RCC 7860 (cell line): ENCODE data around the gene C8A.

Experiments
- DNase-seq: peaks from one replicate; pipeline ENCODE4 v3.0.0-alpha.2; 2015; ENCODE audit warnings: low spot score
- FAIRE-seq: peaks from 2 replicates; lab custom pipeline; 2012; peaks lifted over from hg19 to GRCh38; lab: Jason Lieb, UNC

C8A gene

DNA sequence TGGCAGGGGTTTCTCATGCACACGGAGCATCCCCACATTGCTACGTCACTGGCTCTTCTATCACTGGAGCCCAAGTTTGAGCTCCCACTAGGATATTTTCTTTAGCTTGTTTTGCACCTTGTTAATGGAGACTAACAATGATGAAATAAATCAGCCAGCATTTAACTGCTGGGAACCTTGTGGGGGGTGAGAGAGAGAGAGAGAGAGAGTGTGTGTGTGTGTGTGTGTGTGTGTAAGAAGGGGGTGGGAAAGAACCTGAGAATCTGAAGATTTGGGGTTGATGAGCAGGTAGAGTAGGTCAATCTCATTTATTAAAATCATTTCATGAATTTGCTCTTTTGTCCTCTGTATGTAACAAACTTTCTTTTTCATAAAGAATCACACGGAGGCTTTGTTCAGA lies 110.6 kb downstream of the C8A start:
- FAIRE-seq (no peak), DNase-seq (no peak)

DNA sequence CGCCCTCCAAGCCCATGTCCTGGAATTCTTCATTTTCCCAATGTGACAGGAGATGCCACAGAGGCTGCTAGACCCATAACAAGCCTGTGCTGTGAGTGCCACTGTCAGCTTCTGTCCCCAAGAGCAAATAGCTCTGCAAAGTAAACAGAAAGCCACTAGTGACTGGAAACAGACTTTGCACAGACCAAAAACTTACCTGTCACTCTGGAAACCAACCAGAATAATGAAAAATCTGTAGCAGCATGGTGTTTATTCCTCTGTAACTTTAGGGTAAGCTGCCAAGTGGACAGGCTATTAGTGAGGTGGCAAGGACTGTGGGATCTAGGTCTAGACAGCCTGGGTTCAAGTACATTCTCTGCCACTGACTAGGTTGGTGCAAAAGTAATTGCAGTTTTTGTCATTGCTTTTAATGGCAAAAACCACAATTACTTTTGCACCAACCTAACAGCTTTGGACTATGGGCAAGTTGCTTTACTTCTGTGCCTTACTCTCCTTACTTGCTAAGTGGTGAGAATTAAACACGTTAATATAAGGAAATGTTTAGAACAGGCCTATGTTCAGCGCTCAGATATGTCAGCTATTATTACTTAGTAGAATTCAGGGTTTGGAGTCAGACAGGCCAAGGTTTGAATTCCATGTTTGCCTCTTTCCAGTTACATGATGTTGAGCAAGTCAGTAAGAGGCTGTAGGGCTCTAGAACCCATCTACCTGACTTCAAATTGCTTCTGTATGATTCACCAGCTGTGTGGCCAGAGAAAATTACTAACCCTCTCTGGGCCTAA lies 111.5 kb downstream of the C8A start, which contains the start of gene C8B:
Gene C8B, minus strand, starts transcription at position 100 of the 782 bp plus-strand sequence. Its CDS starts 67 bp downstream, at position 33.
- FAIRE-seq (no peak), DNase-seq (no peak)

DNA sequence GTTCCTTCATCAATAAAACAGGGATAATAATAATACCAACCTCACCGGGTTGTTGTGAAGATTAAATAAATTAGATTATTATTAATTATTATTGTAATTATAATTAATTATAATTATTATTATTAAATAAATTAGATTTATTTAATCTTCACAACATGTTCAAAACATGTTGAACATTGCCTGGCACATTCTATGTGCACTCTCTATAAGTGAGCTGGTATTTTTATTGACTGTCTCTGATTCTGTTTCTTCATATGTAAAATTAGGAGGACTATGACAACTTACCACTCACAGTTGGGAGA lies 112.1 kb downstream of the C8A start:
- DNase-seq: no peak
- no peak for FAIRE-seq

DNA sequence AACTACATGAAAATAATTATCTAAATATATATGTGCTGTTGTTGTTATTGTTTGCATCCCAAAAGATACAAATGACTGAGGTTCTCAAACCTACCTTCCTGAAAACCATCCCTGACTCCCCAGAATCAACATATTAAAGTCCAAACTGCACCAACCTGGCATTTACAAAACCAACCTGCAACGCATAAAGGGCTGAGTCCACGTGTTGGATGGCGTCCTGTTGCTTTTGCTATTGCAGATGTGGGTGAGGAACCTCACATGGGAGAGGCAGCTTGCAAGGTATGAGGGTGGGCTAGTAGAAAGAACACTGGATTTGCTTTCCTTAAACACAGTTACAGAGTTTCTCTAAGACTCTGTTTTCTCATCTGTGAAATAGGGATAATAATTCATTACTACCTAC lies 112.8 kb downstream of the C8A start:
- no peak for FAIRE-seq
- DNase-seq: no peak
